Subcutaneous adipose tissue (tissue), 4 donors: ENCODE results near the gene ANKRD60. TPM values are rescaled to one million over a fixed set of nuclear protein-coding genes. Genes with fewer than 3 reads are reported as not detected.

Source experiments
- CTCF ChIP-seq: fragments of 450-650 bp; IDR thresholded peaks from one replicate; pipeline ENCODE4 v1.5.1; 2016; ENCODE audit warnings: low read depth, mild to moderate bottlenecking, control low read depth, antibody characterized with exemption, moderate library complexity
- total RNA-seq, 4 donors: library from RNA; depleted of rRNA; stranded (reverse); fragments of >200 nt; gene quantifications; one replicate each; pipeline ENCODE4 v1.1.0, GENCODE V29; 2016

ANKRD60 gene
- not detected for total RNA-seq

- TF ChIP-seq CTCF = no peak
Measured at GRCh38 chr20:58228484-58229197, at the start of gene ANKRD60. Gene ANKRD60, minus strand, starts transcription at chr20:58228653. Its CDS starts 0 bp downstream, at chr20:58228653.

GRCh38 chr20:58277578-58278472 lies 49.4 kb upstream of the ANKRD60 start:
- TF ChIP-seq CTCF = no peak

GRCh38 chr20:58277107-58277506 lies 48.7 kb upstream of the ANKRD60 start:
- TF ChIP-seq CTCF = no peak

GRCh38 chr20:58274384-58274783 lies 45.9 kb upstream of the ANKRD60 start:
- TF ChIP-seq CTCF = no peak

- TF ChIP-seq CTCF = no peak
Measured at GRCh38 chr20:58271606-58272351, 43.3 kb upstream of the ANKRD60 start.

GRCh38 chr20:58268936-58269619 lies 40.6 kb upstream of the ANKRD60 start:
- no peak for TF ChIP-seq CTCF
